ENCODE data around the gene USB1. TPM values are rescaled to one million over a fixed set of nuclear protein-coding genes. Genes with fewer than 3 reads are reported as not detected.
"Not testable (repeated sequence)": the region's sequence is repeated elsewhere in the genome, so short reads cannot be mapped to it uniquely, and the experiment has no call there.

Gene USB1
- total RNA-seq, 1 donor from 2014 or later, result 36.0 TPM

DNA sequence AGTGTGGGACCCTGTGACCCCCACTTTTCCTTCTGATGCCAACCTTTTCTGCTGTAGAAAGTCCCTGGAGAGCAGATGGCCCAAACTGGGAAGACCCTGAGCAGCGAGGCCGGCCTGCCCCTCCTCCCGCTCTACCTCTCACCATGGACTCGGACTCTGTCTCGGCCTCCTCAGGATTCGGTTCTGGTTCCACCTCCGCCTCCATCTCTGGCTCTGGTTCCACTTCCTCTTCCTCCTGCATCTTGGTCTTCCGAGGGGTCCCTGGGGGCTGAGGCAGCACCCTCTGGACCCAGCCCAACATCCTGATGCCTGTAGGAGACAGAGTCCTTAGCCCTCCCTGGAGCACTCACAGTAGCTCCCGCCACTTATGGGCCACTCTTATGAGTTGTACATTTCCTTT lies 34.2 kb upstream of the USB1 start:
- intact Hi-C loops (cut with DNase I), result no loop called here
- no peak for DNase-seq (ENCODE audit: low spot score)

DNA sequence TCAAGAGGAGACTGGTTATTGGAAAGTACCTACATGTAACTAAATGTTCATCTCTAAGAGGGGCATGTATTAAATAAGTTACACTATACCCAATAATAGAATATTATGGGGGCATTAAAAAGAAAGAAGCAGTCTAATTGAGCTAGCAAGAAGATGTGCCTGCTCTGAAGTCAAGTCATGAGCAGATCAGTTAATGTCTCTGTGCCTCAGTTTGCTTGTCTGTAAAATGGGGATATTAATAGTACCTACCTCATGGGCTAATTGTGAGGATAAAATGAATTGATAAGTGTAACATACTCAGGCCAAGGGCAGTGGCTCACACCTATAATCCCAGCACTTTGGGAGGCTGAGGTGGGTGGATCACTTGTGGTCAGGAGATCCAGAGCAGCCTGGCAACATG lies 33.3 kb upstream of the USB1 start:
- no peak for DNase-seq (ENCODE audit: low spot score)
- intact Hi-C loops (cut with DNase I), result no loop called here

DNA sequence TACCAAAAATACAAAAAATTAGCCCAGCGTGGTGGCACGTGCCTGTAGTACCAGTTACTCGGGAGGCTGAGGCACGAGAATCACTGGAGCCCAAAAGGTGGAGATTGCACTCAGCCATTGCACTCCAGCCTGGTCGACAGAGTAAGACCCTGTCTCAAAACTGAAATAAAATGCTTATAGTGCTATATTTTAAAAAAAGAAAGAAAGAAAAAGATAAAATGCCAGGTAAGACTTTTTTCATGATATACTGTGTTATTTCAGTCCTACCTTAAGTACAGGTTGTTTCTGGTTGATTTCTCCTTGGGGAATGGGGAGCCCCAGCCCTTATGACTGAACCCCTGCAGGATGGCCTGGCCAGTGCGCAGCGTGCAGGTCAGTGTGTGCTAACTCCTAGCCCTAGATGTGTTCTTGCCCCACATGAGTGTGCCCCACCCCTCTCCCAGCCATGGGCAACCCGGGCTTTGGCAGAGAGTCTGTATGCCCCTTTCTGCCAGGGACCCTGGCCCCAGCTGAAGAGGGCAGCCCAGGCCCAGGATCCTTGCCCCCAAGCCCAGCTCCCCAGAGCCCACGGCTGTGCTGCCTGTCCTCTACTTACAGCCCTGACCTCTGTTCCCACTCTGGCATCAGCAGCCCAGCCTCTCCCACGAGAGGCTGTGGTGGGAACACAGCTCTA lies 31.6 kb upstream of the USB1 start:
- no peak for DNase-seq (ENCODE audit: low spot score)
- intact Hi-C loops (cut with DNase I), result no loop called here

DNA sequence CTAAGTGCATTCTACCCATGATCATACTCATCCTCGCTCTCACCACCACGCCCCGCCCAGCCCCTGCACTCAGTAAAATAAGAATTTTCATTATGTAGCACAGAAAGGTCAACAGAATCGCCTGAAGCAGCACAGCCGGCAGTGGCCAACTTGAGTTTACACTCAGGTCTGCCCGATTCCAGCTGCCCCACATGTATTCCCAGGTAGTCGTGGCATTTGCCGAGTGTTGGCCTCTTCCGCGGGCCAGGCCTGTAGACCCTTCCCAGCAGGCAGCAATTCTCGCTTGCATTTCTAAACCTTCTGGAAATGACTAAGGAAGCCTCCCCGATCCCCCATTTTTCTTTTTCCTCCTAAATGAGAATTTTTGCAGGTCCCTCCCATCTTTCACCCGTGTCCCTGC lies 30.9 kb upstream of the USB1 start:
- intact Hi-C loops (cut with DNase I), result no loop called here
- no peak for DNase-seq (ENCODE audit: low spot score)

DNA sequence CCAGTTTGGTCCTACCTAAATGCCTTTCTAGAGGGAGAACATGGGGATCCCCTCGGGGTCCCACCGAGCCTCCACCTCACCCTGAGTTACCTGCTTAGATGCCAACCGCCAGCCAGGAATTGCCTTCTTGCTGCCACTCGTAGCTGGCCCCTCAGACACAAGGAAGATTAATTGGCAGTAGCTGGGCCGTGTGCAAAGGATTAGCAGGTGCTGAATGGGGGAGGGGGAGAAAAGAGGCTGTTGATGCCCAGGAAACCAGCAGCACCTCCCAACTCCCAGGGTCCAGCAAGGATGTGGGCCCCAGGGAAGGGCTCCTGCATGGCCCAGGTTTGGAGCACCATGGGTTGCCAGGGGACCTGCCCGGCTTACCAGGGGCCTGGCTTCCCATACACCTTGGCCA lies 30.2 kb upstream of the USB1 start, which contains the start of gene CNGB1:
TSS of gene CNGB1 (minus strand) at position 159 of the 400 bp plus-strand sequence. CDS start 3,842 bp downstream, outside the sequence.
- no peak for DNase-seq (ENCODE audit: low spot score)
- intact Hi-C loops (cut with DNase I), result no loop called here

DNA sequence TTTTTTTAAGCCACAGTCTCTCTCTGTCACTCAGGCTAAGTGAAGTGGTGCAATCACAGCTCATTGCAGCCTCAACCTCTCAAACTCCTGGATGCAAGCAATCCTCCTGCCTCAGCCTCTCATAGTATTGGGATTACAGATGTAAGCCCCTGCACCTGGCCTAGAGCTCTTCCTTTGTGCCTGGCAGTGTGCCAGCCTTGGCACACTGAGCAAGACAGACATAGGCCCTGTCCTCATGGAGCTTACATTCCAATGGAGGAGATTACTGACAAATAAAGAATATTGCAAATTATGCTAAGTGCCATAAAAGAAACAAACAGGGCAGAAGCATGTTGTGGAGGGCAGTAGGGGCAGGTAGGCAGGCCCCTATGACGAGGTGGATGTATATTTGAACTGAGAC lies 29.4 kb upstream of the USB1 start:
- intact Hi-C loops (cut with DNase I), result no loop called here
- no peak for DNase-seq (ENCODE audit: low spot score)

DNA sequence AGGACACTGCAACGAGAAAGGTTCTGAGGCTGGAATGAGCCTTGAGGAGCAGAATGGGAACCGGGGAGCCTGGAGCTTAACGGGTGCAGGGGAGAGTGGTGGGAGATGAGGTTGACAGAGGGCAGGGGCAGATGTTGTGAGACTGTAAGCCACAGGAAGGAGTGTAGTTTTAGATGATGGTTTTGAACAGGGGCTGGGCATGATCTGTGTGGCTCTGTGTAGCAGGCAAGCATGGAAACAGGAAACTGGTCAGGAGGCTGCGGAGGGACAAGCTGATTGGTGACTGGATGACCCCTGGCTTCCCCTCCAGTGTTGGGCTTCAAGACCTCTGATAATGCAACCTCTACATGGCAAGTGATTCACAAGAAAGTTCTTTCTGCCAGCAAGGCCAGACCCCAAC lies 28.9 kb upstream of the USB1 start:
- intact Hi-C loops (cut with DNase I), result no loop called here
- DNase-seq (ENCODE audit: low spot score), result no peak

DNA sequence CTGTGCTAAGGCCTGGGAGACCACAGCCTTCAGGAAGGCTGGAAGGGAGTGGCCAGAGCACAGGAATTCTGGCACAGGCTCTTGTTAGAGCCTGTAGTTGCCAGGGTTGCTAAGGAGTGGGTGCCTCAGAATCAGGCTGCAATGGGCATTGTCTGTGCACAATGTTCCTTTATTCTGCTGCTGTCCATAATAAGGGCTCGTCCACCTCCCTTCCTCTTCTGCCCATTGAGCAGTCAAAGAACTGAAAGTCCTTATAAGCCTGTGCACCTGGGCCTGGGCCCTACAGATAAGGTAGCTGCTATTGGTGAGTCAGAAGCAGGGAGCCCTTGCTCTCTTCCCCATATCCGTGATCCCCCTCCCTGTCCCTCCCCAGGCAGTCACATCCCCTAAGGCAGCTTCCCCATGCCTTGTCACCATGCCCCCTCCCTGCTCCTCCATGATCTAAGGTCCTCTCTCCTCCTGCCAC lies 24.8 kb upstream of the USB1 start:
- DNase-seq (ENCODE audit: low spot score), result no peak
- intact Hi-C loops (cut with DNase I), result no loop called here

DNA sequence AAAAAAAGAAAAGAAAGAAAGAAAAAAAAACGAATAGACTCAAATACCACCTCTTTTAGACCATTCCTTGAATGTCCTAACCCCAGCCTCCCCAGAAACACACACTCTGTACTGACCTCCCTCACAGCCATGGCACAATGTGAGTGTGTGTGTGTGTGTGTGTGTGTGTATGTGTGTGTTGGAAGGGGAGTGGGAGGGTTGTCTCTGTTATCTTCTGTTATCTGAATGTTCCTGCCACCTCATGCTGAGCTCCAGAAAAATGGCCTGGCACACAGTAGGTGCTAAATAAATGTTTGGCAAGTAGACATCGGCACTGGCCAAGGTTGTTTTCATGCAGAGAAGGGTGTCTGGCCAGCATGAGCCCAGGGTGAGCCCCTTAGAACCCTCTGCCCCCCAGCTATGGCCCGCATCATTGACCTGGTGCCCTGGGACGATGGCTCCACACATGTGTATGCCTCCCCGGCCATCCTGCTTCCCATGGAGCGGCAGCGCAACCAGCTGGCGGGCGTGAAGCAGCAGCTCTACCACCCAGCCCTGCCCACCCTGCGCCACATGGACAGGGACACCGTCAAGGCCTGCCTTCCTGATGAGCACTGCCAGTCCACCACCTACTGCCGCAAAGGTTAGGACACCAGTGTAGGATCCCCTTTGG lies 23.7 kb upstream of the USB1 start:
- intact Hi-C loops (cut with DNase I), result no loop called here
- DNase-seq (ENCODE audit: low spot score), result no peak

DNA sequence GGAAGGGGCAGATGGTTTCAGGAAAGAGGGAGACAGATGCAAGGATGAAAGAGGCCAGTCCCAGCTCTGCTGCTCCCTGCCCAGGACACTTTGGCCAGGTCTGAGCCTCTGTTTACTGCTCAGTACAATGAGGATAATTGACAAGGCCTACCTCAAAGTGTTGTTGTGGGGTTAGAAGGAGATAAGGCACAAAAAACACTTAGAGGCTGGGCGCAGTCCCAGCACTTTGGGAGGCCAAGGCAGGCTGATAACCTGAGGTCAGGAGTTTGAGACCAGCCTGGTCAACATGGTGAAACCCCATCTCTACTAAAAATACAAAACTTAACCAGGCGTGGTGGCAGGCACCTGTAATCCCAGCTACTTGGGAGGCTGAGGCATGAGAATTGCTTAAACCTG lies 23.1 kb upstream of the USB1 start:
- DNase-seq (ENCODE audit: low spot score); intact Hi-C loops (cut with DNase I): not testable (repeated sequence)

DNA sequence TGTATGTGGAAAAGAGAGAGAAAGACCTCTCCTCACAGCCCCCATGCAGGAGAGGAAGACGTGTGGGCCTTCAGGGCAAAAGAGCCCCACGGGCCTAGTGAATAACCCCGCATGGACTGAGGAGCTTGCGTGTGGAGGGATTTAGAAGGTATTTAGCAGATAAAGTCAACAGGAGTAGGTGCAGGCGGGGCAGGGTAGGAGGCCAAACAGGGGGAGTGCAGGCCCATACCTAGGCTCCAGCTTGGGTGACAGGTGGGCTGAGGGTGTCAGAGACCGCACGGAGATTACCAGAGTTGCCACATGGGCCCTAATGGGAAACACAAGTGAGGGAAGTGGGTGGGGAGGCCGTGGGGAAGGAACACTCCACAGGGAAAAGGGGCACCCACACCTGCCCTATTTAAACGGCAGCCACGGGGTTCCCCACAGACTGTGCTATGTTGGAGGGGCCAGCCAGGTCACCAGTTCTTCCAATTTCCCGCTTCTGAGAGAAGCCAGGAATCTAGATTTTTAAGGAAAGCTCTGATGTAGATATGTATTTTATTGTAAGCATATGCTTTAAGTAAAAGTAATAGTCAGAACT lies 22.1 kb upstream of the USB1 start:
- intact Hi-C loops (cut with DNase I), result no loop called here
- DNase-seq (ENCODE audit: low spot score), result no peak

DNA sequence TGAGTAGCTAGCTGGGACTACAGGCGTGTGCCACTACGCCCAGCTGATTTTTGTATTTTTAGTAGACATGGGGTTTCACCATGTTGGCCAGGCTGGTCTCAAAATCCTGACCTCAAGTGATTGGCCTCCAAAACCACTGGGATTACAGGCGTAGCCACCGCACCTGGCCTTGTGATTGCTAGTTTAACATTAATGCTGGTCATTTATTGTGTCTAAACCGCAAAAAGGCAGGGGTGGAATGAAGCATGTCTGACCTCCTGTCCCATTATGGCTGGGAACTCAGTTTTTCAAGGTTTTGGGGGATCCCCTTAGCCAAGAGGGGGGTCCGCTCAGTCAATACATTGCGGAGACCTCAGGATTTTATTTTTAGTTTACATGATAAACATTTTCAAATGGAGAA lies 19.6 kb upstream of the USB1 start:
- no peak for DNase-seq (ENCODE audit: low spot score)
- intact Hi-C loops (cut with DNase I), result loop anchor here (10.0 kb wide), 1 partner anchor 177 kb away; the partner anchor contains the start of gene KIFC3

DNA sequence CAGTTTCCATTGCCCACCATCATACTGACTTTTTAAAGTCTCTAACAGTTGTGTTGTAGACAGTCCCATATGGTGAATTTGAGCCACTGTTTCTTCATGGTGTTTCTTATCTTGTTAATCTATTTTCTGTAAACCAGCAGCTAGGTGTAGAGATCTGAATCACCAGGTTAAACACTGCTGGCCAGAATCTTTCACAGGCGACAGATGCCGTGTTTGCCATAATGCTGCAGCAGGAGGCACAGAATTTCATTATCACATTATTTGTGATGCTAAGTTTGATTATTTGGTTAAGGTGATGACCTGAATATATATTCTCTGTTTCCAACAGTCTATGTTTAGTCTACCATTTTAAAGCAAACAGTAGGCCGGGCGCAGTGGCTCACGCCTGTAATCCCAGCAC lies 18.8 kb upstream of the USB1 start:
- intact Hi-C loops (cut with DNase I), result loop anchor here (10.0 kb wide), 1 partner anchor 178 kb away; the partner anchor contains the start of gene KIFC3
- no peak for DNase-seq (ENCODE audit: low spot score)

DNA sequence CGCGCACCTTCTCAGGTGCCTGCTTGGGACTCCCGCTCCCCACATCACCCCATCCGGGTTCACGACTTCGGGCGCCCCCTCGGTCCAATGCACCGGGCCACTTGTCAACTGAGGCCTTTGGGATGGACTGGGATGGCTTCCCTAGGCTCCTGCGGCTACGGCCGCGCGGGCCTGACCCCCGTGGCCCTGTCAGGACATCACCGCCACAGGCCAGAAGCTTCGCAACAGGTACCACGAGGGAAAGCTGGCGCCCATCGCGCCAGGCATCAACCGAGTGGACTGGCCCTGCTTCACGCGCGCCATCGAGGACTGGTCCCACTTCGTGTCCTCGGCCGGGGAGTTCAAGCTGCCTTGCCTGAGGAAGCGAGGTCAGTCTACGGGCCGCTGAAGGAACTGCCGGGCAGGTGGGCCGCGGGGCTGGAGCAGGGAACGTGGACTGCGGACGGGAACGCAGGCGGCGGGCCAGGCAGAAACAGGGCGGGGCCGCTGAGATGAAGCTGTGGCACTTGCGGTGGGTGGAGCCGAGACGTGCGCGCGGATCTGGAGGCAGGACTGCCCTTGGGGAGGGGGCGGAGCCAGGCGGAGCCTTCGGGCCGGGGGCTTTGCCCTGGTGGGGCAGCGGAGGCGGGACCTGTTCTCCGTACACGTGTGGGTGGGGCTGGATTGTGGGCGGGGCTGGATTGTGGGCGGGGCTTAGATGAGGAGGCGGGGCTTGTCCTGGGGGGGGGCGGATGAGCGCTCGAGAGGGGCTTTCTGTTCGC lies 16.6 kb upstream of the USB1 start:
- DNase-seq (ENCODE audit: low spot score), result peak; percentile 93
- intact Hi-C loops (cut with DNase I), result loop anchor here (5.0 to 10.0 kb wide), 2 partner anchors 47 to 180 kb away; partner anchors contain the start of gene KIFC3

DNA sequence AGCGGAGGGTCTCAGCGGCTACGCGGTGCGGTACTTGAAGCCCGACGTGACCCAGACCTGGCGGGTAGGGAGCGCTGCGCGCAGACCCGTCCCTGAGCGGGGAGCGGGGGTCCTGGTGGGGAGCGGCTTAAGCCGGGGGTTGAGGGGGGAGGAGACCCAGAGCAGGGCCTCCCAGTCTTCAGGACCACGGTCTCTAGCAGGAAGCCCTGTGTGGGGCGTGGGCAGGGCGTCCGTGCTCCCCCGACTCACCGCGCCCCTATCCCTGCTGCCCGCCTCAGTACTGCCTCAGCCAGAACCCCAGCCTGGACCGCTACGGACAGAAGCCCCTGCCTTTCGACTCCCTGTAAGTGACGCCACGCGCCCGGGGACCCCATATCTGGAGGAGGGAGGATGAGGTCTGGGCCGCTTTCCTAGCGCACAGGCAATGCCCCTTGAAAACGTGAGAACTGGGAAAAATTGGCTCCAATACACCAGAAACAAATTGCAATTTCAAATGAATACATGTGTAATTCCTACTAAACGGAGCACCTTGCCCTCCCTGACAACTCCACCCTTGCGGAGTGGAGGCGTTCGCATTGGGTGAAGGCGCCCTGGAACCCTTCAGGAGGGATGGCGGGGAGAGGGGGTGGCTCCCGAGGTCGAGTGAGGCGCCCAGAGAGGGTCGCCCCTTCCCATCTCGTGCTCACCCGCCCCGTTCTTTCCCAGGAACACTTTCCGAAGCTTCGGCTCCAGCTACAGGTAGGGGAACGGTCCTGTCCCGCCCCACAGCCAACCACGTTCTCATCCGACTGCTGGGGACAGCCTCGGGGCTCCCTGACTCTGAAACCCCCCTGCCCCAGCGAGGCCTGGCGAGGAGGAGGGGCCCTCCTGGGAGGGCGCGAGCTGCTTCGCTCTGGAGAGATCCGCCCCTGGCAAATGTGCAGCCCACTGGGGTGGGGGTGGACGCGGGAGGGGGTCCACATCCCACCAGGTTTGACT lies 15.7 kb upstream of the USB1 start:
- intact Hi-C loops (cut with DNase I), result loop anchor here (5.0 to 10.0 kb wide), 2 partner anchors 48 to 181 kb away; partner anchors contain the start of gene KIFC3
- DNase-seq (ENCODE audit: low spot score), result no peak

DNA sequence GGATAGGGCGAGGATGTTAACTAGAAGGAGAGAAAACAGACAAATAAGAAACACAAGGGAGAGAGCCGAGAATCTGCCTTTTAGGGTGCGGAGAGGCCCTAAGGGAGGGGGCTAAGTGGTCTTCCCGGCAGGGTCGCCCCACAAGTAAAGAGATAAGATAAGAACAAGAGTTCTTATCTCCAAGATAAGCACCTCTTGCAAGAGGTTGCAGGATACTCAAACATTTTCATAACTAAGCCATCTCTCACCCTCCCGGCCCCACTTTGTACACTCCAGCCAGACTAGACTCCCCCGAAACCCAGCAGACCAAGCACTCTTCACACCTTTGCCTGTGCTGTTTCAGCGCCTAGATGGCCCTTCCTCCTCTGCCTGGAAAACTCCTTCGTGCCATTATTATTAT lies 15.0 kb upstream of the USB1 start:
- no peak for DNase-seq (ENCODE audit: low spot score)
- intact Hi-C loops (cut with DNase I), result loop anchor here (5.0 to 10.0 kb wide), 2 partner anchors 49 to 181 kb away; partner anchors contain the start of gene KIFC3

DNA sequence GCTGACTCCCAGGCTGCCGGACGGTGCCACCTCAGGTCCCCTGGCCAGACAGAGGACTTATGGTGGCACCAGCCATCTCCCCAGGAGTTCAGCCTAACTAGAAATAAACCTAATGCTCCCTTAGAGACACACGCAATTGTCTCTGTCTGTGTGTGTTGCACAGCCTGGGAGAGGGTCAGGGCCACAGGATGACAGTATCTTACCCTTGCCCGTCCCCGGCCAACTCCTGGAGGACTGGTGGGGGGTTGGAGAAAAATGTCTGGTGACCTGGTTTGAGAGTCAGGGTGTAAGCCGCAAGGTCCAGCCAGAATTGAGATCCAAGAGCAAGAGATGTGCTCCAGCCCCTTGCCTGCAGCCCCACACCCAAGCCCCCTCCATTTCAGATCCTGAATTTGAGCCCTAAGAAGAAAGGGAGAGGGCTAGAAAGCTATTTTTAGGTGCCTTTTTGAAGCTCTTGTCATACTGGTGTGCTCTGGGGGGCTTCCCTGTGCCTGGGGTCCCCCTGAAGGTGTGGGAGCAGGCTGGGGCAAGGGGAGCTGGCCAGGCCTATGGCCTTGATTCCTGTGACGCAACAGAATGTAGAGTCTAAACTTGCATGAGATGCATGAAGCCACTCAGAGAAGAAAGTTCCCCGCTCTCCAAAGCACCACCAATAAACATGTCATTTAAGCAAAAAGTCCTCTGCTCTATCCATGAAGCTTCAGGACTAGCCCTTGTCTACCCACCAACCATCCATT lies 13.6 kb upstream of the USB1 start:
- intact Hi-C loops (cut with DNase I), result loop anchor here (5.0 to 10.0 kb wide), 2 partner anchors 50 to 183 kb away; partner anchors contain the start of gene KIFC3
- DNase-seq (ENCODE audit: low spot score), result no peak

DNA sequence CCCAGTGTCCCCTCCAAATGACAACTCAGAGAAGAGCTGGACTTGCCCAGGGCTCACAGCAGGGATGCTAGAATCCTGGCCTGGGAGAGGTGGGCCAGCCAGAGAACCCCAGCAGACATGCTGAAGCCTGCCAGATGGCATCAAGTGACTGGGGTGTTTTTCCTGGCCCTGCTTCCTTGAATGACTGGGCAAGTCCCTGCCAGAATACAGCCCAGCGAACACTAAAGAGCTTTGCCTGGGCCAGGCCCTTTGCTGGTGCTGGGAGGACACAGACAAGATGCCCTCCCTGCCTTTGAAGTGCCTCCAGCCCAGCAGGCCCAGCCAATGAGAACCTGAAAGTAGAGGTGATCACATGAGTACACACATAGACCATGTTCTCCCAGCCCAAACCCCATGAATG lies 12.3 kb upstream of the USB1 start:
- intact Hi-C loops (cut with DNase I), result loop anchor here (5.0 to 10.0 kb wide), 2 partner anchors 52 to 184 kb away; partner anchors contain the start of gene KIFC3
- DNase-seq (ENCODE audit: low spot score), result no peak

All from cardiac septum (tissue), 1 donor.